ENCODE data around the gene ZNF804A.

Gene ZNF804A

DNA sequence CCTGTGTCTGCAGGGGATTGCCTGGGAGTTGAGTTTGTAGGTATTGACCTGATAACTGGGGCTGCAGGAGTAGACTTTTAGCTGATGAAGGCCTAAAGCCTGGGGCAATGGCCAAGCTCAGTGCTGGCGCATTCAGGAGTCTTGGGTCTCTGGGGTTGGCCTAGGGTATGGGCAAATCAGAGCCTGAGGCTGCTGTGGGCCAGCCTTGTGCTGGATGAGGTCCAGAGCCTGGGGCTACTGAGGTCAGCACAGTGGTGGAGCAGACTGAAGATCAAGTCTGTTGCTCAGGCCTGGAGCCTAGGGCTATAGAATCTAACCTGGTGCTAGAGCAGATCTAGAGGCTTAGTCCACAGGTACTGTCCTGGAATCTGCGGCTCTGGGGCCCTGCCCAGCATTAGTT lies 262.4 kb downstream of the ZNF804A start (continued):
- TF ChIP-seq RARB (CRISPR knock-in tag; IDR thresholded peaks at IDR 0.05) = no peak
- no peak for TF ChIP-seq ZNF70 (CRISPR knock-in tag; IDR thresholded peaks at IDR 0.05)
- no peak for TF ChIP-seq PPARA (CRISPR knock-in tag; IDR thresholded peaks at IDR 0.05; ENCODE audit: borderline replicate concordance)
- TF ChIP-seq ZFP3 (CRISPR knock-in tag; IDR thresholded peaks at IDR 0.05) = no peak
- TF ChIP-seq, protein P1, sequence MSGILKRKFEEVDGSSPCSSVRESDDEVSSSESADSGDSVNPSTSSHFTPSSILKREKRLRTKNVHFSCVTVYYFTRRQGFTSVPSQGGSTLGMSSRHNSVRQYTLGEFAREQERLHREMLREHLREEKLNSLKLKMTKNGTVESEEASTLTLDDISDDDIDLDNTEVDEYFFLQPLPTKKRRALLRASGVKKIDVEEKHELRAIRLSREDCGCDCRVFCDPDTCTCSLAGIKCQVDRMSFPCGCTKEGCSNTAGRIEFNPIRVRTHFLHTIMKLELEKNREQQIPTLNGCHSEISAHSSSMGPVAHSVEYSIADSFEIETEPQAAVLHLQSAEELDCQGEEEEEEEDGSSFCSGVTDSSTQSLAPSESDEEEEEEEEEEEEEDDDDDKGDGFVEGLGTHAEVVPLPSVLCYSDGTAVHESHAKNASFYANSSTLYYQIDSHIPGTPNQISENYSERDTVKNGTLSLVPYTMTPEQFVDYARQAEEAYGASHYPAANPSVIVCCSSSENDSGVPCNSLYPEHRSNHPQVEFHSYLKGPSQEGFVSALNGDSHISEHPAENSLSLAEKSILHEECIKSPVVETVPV (CRISPR knock-in tag; IDR thresholded peaks at IDR 0.05) = no peak
- TF ChIP-seq ARNTL (CRISPR knock-in tag; IDR thresholded peaks at IDR 0.05; ENCODE audit: borderline replicate concordance, low read depth) = no peak
- no peak for TF ChIP-seq TCF4 (CRISPR knock-in tag; IDR thresholded peaks at IDR 0.05; ENCODE audit: borderline replicate concordance)
- no peak for TF ChIP-seq GLIS3 (CRISPR knock-in tag; IDR thresholded peaks at IDR 0.05)

GRCh38 chr2:184875212-184875611 lies 276.9 kb downstream of the ZNF804A start:
- no peak for ATAC-seq
- no peak for TF ChIP-seq ZC3H10 (CRISPR knock-in tag; IDR thresholded peaks at IDR 0.05)
- no peak for TF ChIP-seq POU6F1 (CRISPR knock-in tag; IDR thresholded peaks at IDR 0.05; ENCODE audit: borderline replicate concordance, low read depth)
- TF ChIP-seq ZFP3 (CRISPR knock-in tag; IDR thresholded peaks at IDR 0.05) = no peak
- no peak for TF ChIP-seq CSDC2 (CRISPR knock-in tag; IDR thresholded peaks at IDR 0.05)
- no peak for TF ChIP-seq ZNF70 (CRISPR knock-in tag; IDR thresholded peaks at IDR 0.05)
- no peak for TF ChIP-seq TOX (CRISPR knock-in tag; IDR thresholded peaks at IDR 0.05; ENCODE audit: borderline replicate concordance)
- TF ChIP-seq, protein P1 (CRISPR knock-in tag; IDR thresholded peaks at IDR 0.05) = no peak
- no peak for TF ChIP-seq RARB (CRISPR knock-in tag; IDR thresholded peaks at IDR 0.05)
- TF ChIP-seq, protein P2, sequence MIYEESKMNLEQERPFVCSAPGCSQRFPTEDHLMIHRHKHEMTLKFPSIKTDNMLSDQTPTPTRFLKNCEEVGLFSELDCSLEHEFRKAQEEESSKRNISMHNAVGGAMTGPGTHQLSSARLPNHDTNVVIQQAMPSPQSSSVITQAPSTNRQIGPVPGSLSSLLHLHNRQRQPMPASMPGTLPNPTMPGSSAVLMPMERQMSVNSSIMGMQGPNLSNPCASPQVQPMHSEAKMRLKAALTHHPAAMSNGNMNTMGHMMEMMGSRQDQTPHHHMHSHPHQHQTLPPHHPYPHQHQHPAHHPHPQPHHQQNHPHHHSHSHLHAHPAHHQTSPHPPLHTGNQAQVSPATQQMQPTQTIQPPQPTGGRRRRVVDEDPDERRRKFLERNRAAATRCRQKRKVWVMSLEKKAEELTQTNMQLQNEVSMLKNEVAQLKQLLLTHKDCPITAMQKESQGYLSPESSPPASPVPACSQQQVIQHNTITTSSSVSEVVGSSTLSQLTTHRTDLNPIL (CRISPR knock-in tag; IDR thresholded peaks at IDR 0.05; ENCODE audit: low read depth) = no peak
- TF ChIP-seq PPARA (CRISPR knock-in tag; IDR thresholded peaks at IDR 0.05; ENCODE audit: borderline replicate concordance) = no peak
- TF ChIP-seq, protein P3, sequence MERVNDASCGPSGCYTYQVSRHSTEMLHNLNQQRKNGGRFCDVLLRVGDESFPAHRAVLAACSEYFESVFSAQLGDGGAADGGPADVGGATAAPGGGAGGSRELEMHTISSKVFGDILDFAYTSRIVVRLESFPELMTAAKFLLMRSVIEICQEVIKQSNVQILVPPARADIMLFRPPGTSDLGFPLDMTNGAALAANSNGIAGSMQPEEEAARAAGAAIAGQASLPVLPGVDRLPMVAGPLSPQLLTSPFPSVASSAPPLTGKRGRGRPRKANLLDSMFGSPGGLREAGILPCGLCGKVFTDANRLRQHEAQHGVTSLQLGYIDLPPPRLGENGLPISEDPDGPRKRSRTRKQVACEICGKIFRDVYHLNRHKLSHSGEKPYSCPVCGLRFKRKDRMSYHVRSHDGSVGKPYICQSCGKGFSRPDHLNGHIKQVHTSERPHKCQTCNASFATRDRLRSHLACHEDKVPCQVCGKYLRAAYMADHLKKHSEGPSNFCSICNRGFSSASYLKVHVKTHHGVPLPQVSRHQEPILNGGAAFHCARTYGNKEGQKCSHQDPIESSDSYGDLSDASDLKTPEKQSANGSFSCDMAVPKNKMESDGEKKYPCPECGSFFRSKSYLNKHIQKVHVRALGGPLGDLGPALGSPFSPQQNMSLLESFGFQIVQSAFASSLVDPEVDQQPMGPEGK (CRISPR knock-in tag; IDR thresholded peaks at IDR 0.05; ENCODE audit: borderline replicate concordance) = no peak
- TF ChIP-seq ZNF565 (CRISPR knock-in tag; conservative IDR thresholded peaks at IDR 0.05; ENCODE audit: low read depth) = no peak
- no peak for TF ChIP-seq BACH2 (CRISPR knock-in tag; IDR thresholded peaks at IDR 0.05; ENCODE audit: borderline replicate concordance)
- no peak for TF ChIP-seq SNAI2 (CRISPR knock-in tag; IDR thresholded peaks at IDR 0.05)
- TF ChIP-seq TCF4 (CRISPR knock-in tag; IDR thresholded peaks at IDR 0.05; ENCODE audit: borderline replicate concordance) = no peak
- no peak for TF ChIP-seq ESRRG (CRISPR knock-in tag; IDR thresholded peaks at IDR 0.05)
- TF ChIP-seq ARNTL (CRISPR knock-in tag; IDR thresholded peaks at IDR 0.05; ENCODE audit: borderline replicate concordance, low read depth) = no peak

- ATAC-seq = no peak
- TF ChIP-seq PPARA (CRISPR knock-in tag; IDR thresholded peaks at IDR 0.05; ENCODE audit: borderline replicate concordance) (no peak), TCF4 (CRISPR knock-in tag; IDR thresholded peaks at IDR 0.05; ENCODE audit: borderline replicate concordance) (no peak), ZNF8 (CRISPR knock-in tag; IDR thresholded peaks at IDR 0.05) (no peak)
- TF ChIP-seq, protein P3 (CRISPR knock-in tag; IDR thresholded peaks at IDR 0.05; ENCODE audit: borderline replicate concordance) = no peak
Observed at GRCh38 chr2:184875911-184876310, 277.6 kb downstream of the ZNF804A start.

All from SK-N-SH treated with all-trans-retinoic acid at 6 μM for 48 hours (cell line).